Ovary (tissue), 3 donors: ENCODE data around the gene USP2.

Source experiments
- CTCF ChIP-seq, 3 donors: fragments of 450-650 bp in 2 of 3; fragments of 200-600 bp in 1 of 3; IDR thresholded peaks; one replicate each; pipeline versions ENCODE4 v1.5.1 to v1.8.0; 2016 to 2022; ENCODE audit warnings: antibody characterized with exemption in 3 of 3, mild to moderate bottlenecking in 1 of 3
- POLR2A ChIP-seq: fragments of 450-650 bp; IDR thresholded peaks from one replicate; pipeline ENCODE4 v1.6.1; 2017; ENCODE audit warnings: antibody characterized with exemption, mild to moderate bottlenecking, moderate library complexity
- donor health status: DM: no; HTN: no; CAD: no.

GRCh38 chr11:119384332-119384731 is 2.8 kb upstream of the USP2 start:
- TF ChIP-seq POLR2A: no peak
- TF ChIP-seq CTCF (IDR thresholded peaks at IDR 0.05): no peak
